Stimulated activated CD4-positive, alpha-beta T cell treated with anti-CD3 and anti-CD28 coated beads, Interleukin-15, amount 100 ng/mL, for 24 hours (primary cell): ENCODE results near the gene PRKCI.
"Not testable (repeated sequence)": the region's sequence is repeated elsewhere in the genome, so short reads cannot be mapped to it uniquely, and the experiment has no call there.

Experiments
- DNase-seq: peaks from one replicate; pipeline ENCODE4 v3.0.0-alpha.2; 2020

Gene PRKCI

DNA sequence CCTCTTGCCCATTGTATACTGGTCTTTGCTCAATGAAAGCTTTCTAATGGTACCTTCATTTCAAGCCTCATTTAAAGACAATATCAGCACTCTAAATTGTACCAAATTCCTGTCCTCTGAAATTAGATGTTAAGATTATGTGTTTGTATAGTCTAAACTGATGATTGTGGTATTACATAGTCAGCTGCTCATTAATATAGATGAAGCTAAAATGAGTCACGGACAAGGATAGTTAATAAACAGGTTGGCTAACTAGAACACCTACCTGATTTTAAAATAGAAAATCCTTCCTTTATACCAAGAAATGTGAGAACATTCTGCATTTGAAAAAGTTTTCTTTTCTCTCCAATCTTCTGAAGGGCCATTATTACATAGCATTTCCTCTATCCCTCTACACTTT lies 2.9 kb downstream of the PRKCI start:
- DNase-seq = no peak

GRCh38 chr3:170226426-170226960 lies 4.3 kb downstream of the PRKCI start:
- no peak for DNase-seq

DNA sequence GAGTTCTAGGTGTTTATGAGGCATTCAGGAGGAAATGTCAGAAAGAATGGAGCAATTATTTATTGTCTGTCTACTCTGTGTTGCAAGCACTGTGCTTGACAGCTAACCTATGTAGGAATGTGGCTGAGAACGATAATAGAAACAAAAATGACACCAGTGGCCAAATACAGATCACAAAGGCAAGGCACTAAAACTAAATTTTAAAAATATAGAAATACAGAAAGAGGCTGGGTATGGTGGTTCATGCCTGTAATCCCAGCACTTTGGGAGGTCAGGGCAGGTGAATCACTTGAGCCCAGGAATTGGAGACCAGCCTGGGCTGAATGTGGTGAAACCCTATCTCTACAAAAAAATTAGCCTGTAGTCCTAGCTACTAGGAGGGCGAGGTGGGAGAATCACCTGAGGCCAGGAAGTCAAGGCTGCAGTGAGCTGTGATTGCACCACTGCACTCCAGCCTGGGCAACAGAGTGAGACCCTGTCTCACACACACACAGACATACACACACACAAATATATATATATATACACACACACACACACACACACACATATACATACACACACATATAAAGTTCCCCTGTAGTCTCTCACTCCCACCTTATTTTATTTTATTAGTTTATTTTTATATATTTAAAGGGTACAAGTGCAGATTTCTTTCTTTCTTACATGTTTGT lies 6.0 kb downstream of the PRKCI start:
- no peak for DNase-seq

GRCh38 chr3:170232266-170232665 lies 10.0 kb downstream of the PRKCI start:
- no peak for DNase-seq

DNA sequence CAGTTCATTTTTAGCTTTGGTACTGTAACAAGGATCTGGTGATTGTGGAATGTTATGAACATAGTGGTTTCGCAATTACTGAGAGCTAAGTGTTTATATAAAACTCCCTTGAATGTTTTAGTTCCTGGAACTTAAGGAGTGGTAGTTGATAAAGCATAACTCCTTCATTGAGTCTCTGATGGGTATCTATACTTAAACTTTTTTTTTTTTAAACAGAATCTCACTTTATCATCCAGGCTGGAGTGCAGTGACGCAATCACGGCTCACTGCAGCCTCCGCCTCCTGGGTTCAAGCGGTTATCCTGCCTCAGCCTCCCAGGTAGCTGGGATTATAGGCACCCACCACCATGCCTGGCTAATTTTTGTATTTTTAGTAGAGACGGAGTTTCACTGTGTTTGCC lies 11.3 kb downstream of the PRKCI start:
- no peak for DNase-seq

DNA sequence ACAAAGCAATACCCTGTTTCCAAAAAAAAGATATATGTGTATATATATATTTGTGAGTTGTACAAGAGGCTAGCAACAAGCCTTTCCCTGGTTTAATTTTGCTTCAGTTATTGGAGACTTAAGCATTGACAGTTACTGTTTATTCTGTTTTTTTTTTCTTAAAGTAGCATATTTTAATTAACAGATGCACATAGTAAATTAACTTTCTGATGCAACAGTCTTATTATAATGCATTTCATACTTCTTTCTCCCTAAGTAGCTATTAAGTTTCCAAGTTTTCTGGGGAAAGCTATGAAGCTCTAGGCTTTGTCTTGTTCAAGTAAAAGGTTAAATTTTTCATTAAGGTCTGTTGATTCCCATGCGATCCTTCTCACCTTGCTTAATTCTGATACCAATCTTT lies 17.9 kb downstream of the PRKCI start:
- no peak for DNase-seq

- DNase-seq = no peak
Observed at GRCh38 chr3:170240671-170241070, 18.4 kb downstream of the PRKCI start.

DNA sequence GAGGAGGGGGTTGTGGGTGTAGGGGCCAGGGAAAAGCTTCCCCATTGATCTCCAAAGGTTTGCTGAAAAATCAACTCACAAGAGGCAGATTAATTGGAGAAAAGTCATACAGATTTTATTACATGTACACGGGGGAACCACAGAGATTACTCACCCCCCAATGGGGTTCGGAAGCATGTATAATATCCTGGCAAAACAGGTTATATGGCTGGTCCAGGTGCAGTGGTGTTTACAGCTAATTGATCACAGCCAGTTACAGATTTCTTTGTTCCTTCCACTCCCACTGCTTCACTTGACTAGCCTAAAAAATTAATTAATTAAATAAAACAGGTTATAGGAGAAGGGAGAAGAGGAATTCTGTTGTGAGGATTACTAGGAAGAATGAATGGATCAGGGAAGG lies 22.4 kb downstream of the PRKCI start:
- DNase-seq = no peak

- no peak for DNase-seq
Observed at GRCh38 chr3:170247875-170248274, 25.7 kb downstream of the PRKCI start.

DNA sequence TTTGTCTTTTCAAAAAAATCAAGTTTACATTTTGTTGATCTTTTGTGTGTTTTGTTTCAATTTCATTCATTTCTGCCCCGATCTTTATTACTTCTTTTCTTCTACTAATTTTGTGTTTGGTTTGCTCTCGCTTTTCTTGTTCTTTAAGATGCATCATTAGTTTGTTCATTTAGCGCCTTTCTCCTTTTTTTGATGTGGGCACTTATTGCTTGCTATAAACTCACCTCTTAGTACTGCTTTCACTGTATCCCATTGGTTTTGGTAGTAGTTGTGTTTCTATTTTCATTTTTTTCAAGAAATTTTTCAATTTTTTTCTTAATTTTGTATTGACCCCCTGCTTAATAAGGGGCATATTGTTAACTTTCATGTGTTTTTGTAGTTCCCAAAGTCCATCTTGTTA lies 34.4 kb downstream of the PRKCI start:
- DNase-seq = no peak

- DNase-seq = peak; percentile 58
Observed at GRCh38 chr3:170257145-170257544, 34.9 kb downstream of the PRKCI start.

GRCh38 chr3:170258105-170258487 lies 35.9 kb downstream of the PRKCI start:
- DNase-seq = no peak

- no peak for DNase-seq
Observed at GRCh38 chr3:170259907-170260306, 37.7 kb downstream of the PRKCI start.

DNA sequence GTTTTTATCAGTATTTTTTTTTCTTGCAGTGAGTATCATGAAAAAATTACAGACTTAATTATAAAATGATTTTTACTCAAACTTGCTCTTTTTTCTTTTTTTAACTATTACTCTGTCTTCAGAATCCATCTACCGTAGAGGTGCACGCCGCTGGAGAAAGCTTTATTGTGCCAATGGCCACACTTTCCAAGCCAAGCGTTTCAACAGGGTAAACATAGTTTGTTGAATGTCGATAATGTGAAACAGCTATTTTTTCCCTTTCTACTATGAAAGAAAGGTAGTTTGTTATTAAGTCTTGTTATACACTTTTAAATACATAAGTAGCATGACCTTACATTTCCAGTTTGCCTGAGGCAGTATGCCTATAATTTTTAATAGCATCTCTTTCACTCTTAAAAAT lies 45.6 kb downstream of the PRKCI start:
- no peak for DNase-seq

GRCh38 chr3:170269673-170270254 lies 47.5 kb downstream of the PRKCI start:
- DNase-seq = not testable (repeated sequence)

- no peak for DNase-seq
Observed at GRCh38 chr3:170270282-170270881, 48.2 kb downstream of the PRKCI start.

DNA sequence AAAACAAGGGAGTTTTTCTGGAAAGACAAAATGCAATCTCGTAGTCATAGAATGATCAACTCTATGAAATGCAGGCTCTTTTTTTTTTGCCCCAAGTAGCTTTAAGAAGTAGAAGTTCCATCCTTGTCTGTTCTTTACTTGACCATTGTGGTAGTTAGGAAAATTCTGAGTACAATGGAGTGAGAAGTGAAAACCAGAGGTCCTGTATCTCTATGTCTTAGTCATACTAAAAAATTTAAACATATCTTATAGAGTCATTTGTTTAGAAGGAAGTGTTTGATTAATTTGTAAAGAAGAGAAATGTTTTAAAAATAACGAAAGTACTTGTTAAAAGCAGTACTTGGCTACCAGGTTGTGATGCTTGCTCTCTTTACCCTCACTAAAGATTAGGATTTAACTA lies 52.4 kb downstream of the PRKCI start:
- no peak for DNase-seq

DNA sequence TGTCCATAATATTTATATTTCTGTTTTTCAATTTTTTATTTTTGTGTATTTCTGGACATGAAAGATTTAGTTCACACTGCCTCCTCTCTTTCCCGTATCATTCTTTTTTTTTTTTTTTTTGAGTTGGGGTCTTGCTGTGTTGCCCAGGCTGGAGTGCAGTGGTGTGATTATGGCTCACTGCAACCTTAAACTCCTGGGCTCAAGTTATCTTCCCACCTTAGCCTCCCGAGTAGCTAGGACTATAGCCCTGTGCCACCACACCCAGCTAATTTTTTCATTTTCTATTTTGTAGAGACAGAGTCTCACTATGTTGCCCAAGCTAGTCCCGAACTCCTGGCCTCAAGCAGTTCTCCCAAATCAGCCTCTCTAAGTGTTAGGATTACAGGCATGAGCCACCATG lies 53.6 kb downstream of the PRKCI start:
- DNase-seq = no peak

DNA sequence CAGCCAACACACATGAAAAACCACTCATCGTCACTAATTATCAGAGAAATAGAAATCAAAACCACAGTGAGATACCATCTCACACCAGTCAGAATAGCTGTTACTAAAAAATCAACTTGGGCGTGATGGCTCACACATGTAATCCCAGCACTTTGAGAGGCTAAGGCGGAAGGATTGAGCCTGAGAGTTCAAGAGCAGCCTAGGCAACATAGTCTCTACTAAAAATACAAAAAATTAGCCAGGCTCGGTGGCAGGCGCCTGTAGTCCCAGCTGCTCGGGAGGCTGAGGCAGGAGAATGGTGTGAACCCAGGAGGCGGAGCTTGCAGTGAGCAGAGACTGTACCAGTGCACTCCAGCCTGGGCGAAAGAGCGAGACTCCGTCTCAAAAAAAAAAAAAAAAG lies 55.1 kb downstream of the PRKCI start:
- not testable (repeated sequence) for DNase-seq

GRCh38 chr3:170277833-170278580 lies 55.8 kb downstream of the PRKCI start:
- no peak for DNase-seq

DNA sequence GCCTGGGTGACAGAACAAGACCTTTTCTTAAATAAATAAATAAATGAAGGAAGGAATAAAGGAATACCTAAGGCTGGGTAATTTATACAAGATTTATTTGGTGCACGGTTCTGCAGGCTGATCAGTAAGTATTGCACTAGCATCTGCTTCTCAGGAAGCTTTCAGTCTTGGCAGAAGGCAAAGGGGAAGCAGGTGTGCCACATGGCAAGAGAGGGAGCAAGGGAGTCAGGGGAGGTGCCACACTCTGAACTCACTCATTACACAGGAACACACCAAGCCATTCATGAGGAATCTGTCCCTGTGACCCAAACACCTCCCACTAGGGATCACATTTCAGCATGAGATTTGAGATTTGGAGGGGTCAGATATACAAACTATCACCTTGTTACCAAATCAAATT lies 56.4 kb downstream of the PRKCI start:
- no peak for DNase-seq

DNA sequence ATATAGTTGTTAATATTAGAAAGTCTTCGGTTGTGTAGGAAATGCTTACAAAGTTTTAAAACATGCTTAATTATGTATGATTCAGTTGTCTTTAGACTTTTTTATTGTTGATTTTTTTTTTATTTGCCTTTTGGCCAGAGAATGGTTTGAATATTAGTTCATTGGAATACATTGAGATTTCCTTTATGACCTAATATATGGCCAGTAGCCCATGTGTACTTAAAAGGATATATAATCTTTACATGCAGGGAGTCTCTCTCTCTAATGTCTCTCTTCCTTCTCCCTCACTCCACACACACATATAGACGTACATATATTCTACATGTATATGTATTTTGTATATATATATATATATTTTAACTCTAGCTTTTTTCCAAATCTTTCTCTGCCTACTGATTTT lies 68.0 kb downstream of the PRKCI start:
- no peak for DNase-seq

DNA sequence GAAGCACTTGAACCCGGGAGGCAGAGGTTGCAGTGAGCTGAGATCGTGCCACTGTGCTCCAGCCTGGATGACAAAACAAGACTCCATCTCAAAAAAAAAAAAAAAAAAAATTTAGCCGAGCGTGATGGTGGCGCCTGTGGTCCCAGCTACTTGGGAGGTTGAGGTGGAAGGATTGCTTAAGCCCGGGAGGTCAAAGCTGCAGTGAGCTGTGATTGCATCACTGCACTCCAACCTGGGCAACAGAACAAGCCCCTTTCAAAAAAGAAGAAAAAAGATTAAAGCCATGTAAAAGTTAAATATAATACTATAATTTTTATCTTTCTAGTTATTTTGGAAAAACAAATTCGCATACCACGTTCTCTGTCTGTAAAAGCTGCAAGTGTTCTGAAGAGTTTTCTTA lies 73.4 kb downstream of the PRKCI start:
- DNase-seq = no peak

DNA sequence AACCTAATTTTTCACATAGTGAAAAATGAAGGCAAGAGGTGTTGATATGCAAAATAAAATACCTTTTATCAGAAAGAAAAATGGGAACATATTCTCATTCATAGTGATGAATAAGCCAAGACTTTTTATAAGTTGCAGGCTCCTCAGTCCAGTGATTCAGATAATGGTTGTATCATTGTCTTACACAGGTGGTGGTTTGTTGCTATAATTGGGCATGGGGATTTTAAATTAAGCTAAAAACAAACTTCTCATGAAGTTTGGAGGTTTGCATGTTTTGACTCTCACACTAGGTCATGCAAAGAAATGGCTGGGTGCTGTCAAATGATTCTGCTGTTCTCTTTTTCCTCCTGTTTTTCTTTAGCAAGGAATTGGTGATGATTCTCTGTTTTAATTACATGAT lies 74.5 kb downstream of the PRKCI start:
- DNase-seq = no peak
